ENCODE measurements around the gene CALN1.
"Not testable (repeated sequence)": the region's sequence is repeated elsewhere in the genome, so short reads cannot be mapped to it uniquely, and the experiment has no call there.

The CALN1 gene

GRCh38 chr7:72412121-72412618 is at the start of gene CALN1:
CALN1 (minus strand) TSS chr7:72412338.
- DNase-seq (ENCODE audit: low read depth), result not testable (repeated sequence)

GRCh38 chr7:72453471-72453870 is 41.3 kb upstream of the CALN1 start:
- DNase-seq (ENCODE audit: low read depth), result no peak

GRCh38 chr7:72447465-72448204 is 35.5 kb upstream of the CALN1 start:
- no peak for DNase-seq (ENCODE audit: low read depth)

GRCh38 chr7:72446591-72447462 is 34.7 kb upstream of the CALN1 start:
- no peak for DNase-seq (ENCODE audit: low read depth)

- no peak for DNase-seq (ENCODE audit: low read depth)
These were observed 34.0 kb upstream of the CALN1 start for GRCh38 chr7:72446131-72446530.

- no peak for DNase-seq (ENCODE audit: low read depth)
These were observed 33.4 kb upstream of the CALN1 start for GRCh38 chr7:72445580-72445979.

- DNase-seq (ENCODE audit: low read depth), result no peak
These were observed 32.9 kb upstream of the CALN1 start for GRCh38 chr7:72445075-72445474.

GRCh38 chr7:72444026-72444776 is 32.1 kb upstream of the CALN1 start:
- DNase-seq (ENCODE audit: low read depth), result no peak

- DNase-seq (ENCODE audit: low read depth), result no peak
These were observed 29.7 kb upstream of the CALN1 start for GRCh38 chr7:72441791-72442190.

- DNase-seq (ENCODE audit: low read depth), result no peak
These were observed 26.4 kb upstream of the CALN1 start for GRCh38 chr7:72438491-72438890.

- no peak for DNase-seq (ENCODE audit: low read depth)
These were observed 25.5 kb upstream of the CALN1 start for GRCh38 chr7:72437610-72438009.

GRCh38 chr7:72437061-72437585 is 25.0 kb upstream of the CALN1 start:
- DNase-seq (ENCODE audit: low read depth), result no peak

- no peak for DNase-seq (ENCODE audit: low read depth)
These were observed 23.9 kb upstream of the CALN1 start for GRCh38 chr7:72435925-72436480.

GRCh38 chr7:72435366-72435765 is 23.2 kb upstream of the CALN1 start:
- DNase-seq (ENCODE audit: low read depth), result no peak

- DNase-seq (ENCODE audit: low read depth), result no peak
These were observed 18.4 kb upstream of the CALN1 start for GRCh38 chr7:72430531-72430930.

GRCh38 chr7:72429316-72429715 is 17.2 kb upstream of the CALN1 start:
- DNase-seq (ENCODE audit: low read depth), result no peak

- no peak for DNase-seq (ENCODE audit: low read depth)
These were observed 4.7 kb upstream of the CALN1 start for GRCh38 chr7:72416846-72417245.

GRCh38 chr7:72415586-72415985 is 3.4 kb upstream of the CALN1 start:
- DNase-seq (ENCODE audit: low read depth), result no peak

GRCh38 chr7:72413886-72414285 is 1.7 kb upstream of the CALN1 start:
- no peak for DNase-seq (ENCODE audit: low read depth)

GRCh38 chr7:72413290-72413689 is 1.2 kb upstream of the CALN1 start:
- DNase-seq (ENCODE audit: low read depth), result no peak

- no peak for DNase-seq (ENCODE audit: low read depth)
These were observed 719 bp downstream of the CALN1 start for GRCh38 chr7:72411419-72411818.

- no peak for DNase-seq (ENCODE audit: low read depth)
These were observed 2.5 kb downstream of the CALN1 start for GRCh38 chr7:72409638-72410015.
